DMS53 treated with DMSO at 0.1 percent for 48 hours (cell line): Measurements from ENCODE around the gene DVL2.

Source experiments
- DNase-seq: peaks from one replicate; lab custom pipeline; 2025; ENCODE audit not compliant: unreplicated experiment; lab: John Stamatoyannopoulos, UW

DVL2 gene

DNA sequence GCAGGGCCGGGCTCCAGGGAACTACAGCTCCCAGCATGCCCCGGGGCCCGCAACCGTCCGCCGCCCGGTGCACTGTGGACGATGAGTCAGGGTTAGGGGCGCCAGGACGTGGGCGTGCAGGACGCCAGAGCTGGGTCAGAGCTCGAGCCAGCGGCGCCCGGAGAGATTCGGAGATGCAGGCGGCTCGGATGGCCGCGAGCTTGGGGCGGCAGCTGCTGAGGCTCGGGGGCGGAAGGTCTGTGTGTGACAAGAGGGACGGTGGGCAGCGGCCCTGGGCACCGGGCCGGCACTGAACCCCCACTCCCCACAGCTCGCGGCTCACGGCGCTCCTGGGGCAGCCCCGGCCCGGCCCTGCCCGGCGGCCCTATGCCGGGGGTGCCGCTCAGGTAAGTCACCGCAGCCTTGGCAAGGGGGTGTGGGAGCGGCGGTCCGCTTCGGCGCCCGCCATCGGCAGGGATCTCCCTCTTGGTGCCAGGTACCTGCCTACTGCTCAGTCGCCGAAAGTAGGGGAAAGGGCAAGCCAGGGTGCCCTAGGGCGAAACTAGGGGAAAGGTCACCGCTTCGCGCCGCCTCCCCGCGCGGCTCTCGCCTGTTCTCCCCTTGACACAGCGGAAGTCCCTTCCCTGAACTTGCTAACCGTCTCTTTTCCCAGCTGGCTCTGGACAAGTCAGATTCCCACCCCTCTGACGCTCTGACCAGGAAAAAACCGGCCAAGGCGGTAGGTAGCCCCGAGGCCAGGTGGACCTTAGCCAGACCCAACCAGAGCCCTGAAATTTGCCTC, 14.3 kb downstream of the DVL2 start, which contains the start of the genes ACADVL and DLG4:
Gene ACADVL, plus strand, starts transcription at position 127 of the 781 bp plus-strand sequence. Its CDS starts 47 bp downstream, at position 174.
Gene DLG4, minus strand, starts transcription at position 25 of the 781 bp plus-strand sequence.
- DNase-seq, result peak; percentile 82

DNA sequence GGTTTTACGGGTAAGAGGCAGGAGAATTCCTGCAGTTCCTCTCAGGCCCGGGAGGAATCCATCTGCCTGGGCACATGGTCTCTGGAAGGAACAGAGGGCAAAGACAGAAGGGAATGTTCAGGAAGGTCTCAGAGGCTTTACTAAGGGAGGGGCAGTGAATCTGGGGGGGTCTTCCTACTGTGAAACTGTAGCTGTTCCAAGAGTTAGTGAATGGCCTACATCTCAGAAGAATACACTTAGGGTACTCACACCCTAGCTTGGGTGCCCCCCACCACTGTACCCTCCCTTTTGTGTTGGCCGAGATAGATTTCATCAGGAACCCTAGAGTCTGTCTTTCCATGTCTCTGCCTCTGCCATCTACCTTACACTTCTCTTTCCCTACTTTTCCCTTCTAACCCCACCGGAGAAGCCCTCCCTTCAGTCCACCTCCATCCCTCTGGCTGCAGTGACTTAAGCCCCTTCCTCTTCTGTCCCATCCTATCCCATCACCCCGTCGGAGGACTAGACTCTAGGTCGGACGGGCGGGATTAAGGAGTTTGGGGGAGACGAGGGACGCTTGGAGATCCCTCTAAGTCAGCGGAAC, 15.0 kb downstream of the DVL2 start:
- no peak for DNase-seq

DNA sequence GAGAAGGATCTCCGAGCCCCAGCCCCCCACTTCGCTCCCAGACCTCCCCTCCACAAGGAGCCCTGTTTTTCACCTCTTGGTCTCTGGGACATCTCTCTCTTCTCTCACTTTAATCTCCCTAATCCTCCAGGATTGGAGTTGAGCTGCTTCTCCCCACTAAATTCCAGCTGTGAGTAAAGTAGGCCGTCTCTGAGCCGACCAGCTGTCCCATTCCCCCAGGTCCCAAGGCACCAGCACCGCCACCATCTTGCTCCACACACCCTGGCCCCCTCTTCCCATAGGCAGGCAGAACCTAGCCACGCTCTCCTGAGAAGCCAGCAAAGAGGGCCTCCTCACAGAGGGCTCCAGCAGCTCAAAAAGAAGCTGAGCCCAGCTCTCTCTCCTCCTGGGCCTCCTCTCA, 15.6 kb downstream of the DVL2 start:
- no peak for DNase-seq

DNA sequence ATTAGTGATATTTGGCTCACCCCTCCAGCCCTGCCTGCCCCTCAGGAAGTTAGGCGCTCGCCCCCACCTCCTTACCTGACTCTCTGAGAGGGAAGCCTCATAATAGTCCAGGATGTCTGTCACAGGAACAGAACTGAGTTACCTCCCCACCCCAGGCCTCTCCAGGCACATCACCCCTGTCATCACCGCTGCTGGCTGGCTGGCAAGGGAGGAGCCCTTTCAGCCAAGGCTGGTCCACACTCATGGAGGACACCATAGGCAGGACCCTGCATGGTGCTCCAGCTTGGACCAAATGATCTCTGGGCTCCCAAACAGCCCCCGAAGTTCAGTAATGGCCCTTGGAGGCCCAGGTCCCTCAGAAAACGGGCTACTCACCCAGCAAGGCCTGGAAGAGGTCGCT, 16.2 kb downstream of the DVL2 start:
- no peak for DNase-seq

DNA sequence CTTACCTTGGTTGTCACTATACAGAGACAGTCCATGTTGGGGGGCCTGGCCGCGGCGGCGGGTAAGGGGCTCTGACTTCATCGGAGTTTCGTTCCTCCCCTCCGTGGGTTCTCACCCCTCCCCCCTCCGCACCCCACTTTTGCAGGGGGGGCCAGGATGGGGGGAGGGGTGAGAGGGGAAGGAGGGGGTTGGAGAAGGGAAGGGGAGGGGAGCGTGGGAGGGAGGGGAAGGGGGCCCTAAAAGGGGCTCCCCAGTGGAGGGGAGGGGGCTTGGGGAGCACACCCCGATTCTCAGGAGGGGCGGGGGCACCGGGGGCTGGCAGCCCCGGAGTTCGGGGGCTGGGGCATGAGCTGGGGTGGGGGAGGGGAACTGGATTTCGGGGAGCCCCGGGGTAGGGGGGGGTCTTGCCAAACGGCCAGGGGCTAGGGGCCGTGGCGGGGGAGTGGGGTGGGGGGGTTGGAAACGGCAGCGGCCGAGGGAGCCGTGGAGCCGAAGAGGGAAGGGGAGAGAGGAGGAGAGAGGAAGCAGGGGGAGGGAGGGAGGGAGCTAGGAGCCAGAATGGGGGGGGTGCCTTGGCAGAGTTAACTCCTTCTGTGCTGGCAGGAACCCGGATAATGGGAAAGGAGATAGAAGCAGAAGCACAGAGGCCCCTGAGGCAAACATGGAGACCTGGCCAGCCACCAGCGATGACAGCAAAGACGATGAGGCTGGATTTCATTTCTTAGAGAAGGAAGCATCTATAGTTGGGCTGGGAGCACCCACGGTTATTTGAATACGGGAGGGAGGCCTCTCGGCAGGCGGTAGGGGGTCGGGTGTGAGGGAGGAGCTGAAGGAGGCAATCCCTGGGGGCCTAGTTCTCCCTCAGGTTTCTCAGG, 17.0 kb downstream of the DVL2 start:
- DNase-seq, result no peak

DNA sequence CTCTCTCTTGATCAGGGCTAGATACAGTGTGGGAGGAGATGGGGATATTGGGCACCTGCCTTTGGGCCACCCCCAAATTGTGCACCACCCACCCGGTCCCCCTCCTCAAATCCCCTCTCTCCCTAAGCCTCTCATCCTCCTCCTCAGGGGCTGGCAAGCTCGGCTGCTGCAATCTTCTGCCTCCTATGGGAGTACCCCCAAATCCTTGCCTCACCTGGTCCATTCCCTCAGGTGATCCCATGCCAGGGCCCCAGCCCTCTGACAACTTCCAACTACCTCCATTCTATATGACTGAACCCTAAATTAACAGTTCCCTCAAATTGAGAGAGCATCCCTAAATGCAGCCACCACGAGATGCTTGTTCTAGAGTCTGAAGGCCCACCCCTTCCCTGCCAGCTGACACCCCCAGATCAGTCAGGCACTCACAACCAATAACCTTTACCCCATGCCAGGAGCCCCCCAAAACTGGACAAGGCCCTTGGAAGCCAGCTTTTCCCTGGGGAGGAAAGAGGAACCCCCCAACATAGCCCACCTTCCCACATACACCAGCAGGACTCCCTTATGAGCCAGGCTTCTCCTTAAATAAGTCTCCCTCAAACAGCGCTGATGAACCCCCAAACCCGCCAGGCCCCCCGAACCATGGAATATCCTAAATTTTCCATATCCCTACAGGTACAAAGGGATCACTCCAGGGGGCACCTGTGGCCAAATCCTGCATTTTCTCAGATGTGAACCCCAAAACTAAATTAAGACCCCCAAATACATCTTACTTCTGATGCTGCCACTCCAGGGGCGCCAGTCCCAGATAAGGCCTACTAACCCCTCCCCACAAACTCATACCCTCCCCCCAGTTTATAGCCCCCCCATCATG, 17.8 kb downstream of the DVL2 start:
- DNase-seq, result no peak

DNA sequence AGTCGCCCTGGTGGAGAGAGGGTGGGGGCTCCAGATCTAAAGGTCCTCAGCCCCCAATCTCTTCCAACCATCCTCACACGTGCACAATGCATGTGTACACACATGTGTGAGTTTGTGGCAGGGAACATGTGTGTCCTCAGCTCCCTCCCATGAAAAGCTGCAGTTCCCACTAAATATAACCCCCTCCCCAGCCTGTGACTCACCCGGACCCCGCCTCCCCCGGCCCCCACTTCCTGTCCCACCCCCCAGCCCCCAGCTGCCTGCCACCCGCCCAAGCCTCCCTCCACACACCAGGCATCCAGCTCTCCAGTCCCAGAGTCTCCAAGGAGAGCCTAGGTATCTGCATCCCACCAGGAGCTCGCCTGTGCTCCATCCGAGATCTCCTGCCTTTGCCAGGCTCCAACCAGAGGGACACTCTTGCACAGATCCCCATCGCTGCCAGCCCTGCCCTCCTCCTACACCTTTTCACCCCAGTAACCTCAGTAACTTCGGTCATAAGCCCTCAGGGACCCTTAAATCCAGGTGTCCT, 18.6 kb downstream of the DVL2 start:
- no peak for DNase-seq

DNA sequence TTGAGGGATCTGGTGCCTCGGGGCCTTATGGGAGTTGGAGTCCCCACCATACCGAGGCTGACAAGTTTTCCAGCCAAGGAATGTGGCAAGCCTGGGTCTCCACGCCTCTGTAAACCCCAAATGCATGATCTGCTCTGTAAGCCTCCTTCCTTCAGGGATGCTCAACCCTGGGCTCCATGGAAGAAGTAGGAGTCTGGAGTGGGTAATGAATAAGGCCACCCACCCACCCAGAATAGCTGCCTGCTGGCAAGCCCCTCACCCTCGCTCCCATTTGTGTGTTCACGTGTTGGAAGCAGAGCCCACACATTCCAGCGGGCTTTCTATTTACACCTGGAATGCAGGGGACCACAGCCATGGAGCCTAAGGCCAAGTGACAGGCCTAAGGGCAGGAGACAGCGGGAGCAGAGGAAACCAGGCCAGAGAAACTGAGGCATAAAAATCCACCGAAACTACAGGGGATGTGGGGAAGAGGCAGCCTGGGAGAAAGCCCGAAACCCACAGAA, 19.1 kb downstream of the DVL2 start:
- DNase-seq, result no peak

DNA sequence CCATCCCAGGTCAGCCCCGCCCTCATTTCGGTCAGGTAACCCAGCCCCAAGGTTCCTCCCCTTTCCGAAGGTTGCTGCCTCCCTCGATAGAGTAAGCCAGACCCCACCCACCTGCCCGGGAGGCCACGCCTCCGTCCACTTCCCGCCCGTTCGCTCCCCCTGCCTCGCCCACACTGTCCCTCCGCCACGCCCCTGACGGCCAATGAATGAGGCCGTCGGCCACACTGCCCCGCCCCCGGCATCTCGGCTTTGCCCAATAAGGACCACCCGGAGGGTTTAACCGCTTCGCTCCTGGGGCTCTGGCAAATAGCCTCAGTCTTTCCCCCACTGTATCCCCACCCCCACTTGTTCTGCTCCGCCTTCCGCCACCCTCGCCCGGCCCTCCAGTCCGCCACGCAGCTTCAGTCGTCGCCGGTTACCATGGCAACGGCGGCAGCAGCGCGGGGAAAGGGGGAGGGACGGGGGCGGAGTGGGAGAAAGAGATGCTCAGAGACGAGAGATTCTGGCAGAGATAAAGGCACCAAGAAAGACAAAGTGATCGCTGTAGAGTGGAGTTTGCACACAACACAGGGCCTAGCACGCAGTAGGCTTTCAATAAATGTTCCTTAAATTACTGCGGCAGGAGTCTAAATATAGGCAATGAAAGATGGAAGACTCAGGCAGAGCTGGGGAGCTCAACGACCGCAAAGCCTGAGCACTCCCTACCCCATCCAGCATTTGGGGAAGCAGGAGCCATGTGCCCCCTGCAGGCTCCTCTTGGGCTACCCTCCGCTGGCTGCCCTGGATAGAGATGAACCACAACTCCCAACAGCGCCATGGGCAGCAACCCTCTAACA, 19.8 kb downstream of the DVL2 start:
- DNase-seq, result peak; percentile 97

DNA sequence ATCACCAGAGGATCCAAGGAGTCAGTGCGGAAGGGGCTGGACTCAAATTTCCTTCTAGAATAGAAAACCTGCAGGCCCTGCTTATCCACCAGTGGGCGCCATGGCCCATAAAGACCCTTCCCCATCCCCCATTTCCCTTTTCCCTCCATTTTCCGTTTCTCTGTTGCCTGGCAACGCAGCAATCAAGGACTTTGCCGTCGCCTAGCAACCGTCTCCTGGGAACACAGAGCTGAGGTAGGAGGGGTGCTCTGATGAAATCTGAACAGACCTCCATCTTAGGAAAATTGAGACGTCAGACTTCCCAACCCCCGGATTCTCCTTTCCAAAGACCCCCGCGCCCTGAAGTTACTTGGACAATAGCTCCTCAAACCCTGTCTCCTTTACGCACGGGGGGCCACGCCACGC, 20.4 kb downstream of the DVL2 start:
- DNase-seq, result peak; percentile 92

DNA sequence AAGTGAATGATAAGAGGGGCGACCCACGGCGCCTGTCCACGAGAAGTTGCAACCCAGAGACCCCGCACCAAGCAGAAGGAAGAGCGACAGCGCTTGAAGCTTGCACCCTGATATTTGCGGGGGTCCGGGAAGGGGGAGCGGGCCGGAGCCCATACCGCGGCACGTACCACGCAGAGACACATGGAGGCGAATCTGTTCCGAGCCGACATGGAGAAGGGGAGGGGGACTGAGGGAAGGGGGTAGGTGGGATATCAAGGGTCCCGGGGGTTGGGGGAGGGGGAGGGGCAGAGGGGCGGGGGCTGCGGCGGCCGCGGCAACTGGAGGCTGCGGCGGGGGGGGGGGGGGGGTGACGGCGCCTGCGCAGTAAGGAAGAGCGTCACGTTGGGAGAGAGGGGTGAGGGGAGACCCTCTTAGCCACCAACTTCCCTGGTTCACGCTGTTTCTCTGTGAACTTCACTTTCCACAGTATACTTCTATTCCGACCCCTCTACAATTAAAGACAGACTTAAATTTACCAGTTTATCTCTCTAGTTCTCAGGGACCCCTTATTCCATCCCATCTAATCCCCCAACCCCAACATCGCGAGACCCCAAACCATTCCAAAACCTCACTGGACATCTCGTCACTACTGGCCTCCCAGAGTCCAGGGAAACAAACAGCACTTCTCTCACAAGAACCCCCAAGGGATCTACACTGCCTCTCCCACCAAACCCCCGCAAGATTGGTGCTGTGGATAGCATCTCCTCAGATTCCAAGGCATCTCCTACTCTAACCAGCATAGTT, 22.6 kb downstream of the DVL2 start:
- no peak for DNase-seq

DNA sequence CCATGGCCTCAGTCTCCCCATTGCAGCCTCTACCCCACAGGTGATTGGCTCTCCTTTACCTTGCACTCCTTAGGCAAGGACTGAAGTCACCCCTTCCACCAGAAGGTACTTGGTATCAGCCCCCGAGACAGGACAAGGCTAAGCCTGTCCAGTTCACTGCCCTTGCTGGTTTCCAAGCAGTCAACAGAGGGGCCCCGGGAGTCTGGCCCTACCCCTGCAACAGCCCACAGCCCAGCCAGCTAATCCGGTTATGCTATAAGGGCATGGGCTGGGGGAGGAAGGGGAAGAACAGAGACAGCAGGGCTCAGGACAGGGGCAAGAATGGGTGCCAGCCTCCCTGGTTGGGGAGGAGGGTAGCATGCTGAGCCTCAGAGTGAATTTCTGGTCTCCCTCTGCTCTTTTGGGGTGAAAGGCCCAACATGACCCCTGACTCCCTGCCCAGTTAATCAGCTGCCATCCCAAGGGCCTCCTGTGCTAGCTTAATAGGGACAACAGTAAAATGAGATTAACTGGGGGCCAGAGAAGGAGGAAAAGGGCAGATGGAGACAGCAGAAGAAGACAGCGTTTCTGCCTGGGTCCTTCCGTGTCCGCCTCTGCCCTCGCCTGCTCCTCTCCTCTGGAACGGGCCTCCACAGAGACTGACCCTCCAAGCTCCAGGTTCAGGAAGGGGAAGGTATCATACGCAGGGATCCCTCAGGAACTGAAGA, 25.4 kb downstream of the DVL2 start:
- DNase-seq, result no peak

DNA sequence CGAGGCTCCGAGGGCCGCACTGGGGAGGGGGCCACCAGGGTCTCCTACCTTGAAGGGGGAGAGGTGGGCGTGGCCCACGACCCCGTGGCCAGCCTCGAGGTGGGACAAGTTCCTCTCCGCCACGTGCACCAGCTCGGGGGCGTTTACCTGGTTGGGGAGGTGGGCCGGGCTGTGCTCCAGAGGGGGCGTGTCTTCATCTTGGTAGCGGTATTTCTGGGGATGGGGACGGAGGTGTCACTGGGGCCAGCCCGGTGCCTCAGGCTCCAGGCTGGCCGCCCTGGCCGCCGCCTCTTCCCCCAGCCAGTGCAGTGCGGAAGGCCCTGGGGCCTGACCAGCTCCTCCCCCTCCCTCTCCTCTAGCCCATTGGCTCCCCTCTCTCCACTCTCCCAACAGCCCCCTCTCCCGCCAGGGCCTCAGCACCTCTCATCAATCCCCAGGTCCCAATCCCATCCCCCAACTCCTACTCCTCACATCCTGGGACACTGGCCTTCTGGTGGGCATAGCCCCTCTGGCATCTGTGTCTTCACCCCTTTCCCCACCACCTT, 26.2 kb downstream of the DVL2 start:
- DNase-seq, result no peak

DNA sequence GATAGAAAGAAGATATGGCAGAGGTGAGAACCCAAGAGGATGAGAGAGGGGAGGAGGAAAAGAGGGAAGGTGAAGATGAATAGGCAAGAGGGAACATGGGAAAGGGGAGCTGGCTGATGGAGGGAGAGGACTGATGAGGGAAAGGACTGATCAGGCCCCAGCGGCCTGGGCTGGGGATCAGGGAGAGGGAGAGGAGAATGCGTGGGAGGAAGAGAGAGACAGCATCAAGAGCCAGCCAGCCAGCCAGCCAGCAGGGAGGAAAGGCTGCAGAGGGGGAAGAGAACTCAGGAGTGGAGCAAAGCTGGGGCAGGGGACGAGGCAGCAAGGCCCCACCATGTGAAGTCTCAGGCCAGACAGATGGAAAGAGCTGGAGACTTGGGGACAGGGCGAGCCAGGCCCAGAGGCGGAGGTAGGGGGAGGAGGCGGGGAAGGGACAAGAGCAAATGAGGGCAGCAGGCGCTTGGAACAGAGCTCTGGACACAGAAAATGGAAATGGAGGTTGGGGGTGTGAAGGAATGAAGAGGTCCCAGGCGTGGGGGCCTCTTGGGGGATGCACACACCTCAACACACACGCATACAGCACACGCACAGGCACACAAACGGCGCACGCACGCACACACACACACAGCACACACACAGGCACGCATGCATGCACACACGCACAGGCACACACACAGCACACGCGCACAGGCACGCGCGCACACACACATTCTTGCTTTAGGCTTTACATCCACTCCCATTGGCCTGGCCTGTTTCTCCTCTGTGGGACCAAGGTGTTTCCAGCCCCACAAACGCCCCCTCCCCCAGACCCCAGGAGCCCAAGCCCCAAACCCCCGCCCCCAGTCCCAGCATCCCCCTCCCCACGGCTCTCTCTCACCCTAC, 27.0 kb downstream of the DVL2 start:
- no peak for DNase-seq

DNA sequence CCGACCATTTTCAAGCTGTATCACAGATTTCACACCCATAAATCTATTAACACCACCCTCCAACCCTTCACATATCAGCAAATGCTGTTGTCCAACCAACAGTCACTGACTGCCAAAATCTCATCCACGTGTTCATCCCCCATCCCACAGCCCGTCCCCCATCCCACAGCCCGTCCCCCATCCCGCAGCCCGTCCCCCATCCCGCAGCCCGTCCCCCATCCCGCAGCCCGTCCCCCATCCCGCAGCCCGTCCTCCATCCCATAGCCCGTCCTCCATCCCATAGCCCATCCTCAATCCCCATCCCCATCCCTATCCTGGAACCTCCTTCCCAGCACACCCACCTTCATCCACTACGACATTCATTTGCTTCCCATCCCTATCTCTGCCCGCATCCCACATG, 28.8 kb downstream of the DVL2 start:
- DNase-seq, result no peak

DNA sequence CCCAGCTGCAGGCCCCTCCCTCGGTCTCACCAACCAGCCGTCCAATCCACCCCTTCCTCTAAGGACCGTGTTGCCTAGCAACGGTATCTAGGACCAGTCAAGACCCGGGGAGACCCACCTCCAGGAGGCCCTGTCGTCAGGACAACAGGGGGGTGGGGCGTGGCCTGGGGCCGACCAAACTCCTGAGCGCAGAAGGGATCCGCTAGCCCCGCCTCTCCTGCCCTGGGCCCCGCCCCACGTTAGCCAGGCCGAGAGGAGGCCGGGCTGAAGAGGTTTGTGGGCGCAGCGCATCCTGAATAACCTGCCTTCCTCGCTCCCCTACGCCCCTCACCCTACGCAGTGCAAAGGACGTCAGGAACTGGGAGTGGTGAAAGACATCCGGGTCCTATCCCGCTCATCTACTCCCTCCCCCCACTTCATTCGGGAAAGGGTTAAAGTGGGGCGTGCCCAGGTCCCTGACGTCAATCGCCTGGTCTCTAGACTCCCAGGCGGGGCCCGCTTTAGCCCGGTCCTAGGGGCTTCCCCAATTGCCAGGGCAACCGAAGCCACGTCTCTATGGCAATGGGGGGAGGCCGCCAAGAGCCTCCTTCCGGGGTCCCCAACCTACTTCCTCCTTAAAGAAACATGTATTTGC, 29.4 kb downstream of the DVL2 start:
- peak; percentile 88 for DNase-seq
